H1 (cell line): ENCODE measurements around the gene TANC1. TPM values are rescaled to one million over a fixed set of nuclear protein-coding genes. Genes with fewer than 3 reads are reported as not detected.

Source experiments
- CTCF ChIA-PET: fragments of 300-600 bp; sonication (Branson Sonifier 250); formaldehyde crosslinking; loops from one replicate; lab custom pipeline; 2021; ENCODE audit not compliant: partially characterized antibody; lab: Charles Lee
- POLR2A ChIA-PET: fragments of 300-600 bp; sonication (Branson Sonifier 250); formaldehyde crosslinking; loops from one replicate; lab custom pipeline; 2021; ENCODE audit warnings: inconsistent platforms; ENCODE audit not compliant: partially characterized antibody; lab: Charles Lee
- DNase-seq, 2 experiments: peaks; one replicate each; pipeline versions ENCODE4 v3.0.0 to v3.0.0-alpha.2; 2010 to 2022; ENCODE audit warnings: low spot score in 2 of 2, low read depth in 1 of 2, mixed read lengths in 1 of 2
- FAIRE-seq: peaks from 2 replicates; lab custom pipeline; 2011; peaks lifted over from hg19 to GRCh38; lab: Jason Lieb, UNC
- H2AFZ ChIP-seq: 2 replicates; pipeline ENCODE4 v1.8.1; 2012; ENCODE audit warnings: low read length, inconsistent platforms
- H2AK5ac ChIP-seq: 2 replicates; pipeline ENCODE4 v1.6.1; 2013; ENCODE audit warnings: low read depth, low read length
- H2BK120ac ChIP-seq: replicated peaks from 2 replicates; pipeline ENCODE3; 2013; ENCODE audit warnings: low read depth, low read length, inconsistent platforms
- H2BK12ac ChIP-seq: 2 replicates; pipeline ENCODE4 v1.6.1; 2013; ENCODE audit warnings: low read depth, low read length
- H2BK15ac ChIP-seq: 2 replicates; pipeline ENCODE4 v1.6.1; 2013; ENCODE audit warnings: low read length
- H2BK20ac ChIP-seq: 2 replicates; pipeline ENCODE4 v1.6.1; 2013; ENCODE audit warnings: low read length
- H2BK5ac ChIP-seq: 2 replicates; pipeline ENCODE4 v1.6.1; 2013; ENCODE audit warnings: low read depth, low read length
- H3K14ac ChIP-seq: 2 replicates; pipeline ENCODE4 v1.6.1; 2013; ENCODE audit warnings: inconsistent platforms; ENCODE audit not compliant: insufficient read length
- H3K18ac ChIP-seq: 2 replicates; pipeline ENCODE4 v1.6.1; 2013; ENCODE audit warnings: low read length; ENCODE audit errors: extremely low read depth
- H3K23ac ChIP-seq: 2 replicates; pipeline ENCODE4 v1.6.1; 2013; ENCODE audit warnings: inconsistent platforms; ENCODE audit not compliant: insufficient read length
- H3K23me2 ChIP-seq: 2 replicates; pipeline ENCODE4 v1.6.1; 2013; ENCODE audit warnings: low read depth, low read length
- H3K27ac ChIP-seq: 2 replicates; pipeline ENCODE4 v1.6.1; 2011; ENCODE audit warnings: low read depth, low read length, inconsistent platforms
- H3K27me3 ChIP-seq, 4 experiments: replicated peaks in 1 of 4; 1 replicate in 1 of 4; 2 replicates in 3 of 4; pipeline versions ENCODE4 v1.6.1 to v1.8.1; 2011 to 2013; ENCODE audit warnings: low read length in 3 of 4, mild to moderate bottlenecking in 3 of 4, inconsistent platforms in 2 of 4, mixed read lengths in 2 of 4, moderate library complexity in 1 of 4; ENCODE audit not compliant: control insufficient read depth in 3 of 4, insufficient read depth in 3 of 4; ENCODE audit errors: extremely low read depth in 1 of 4
- H3K36me3 ChIP-seq, 4 experiments: 2 replicates each; pipeline versions ENCODE4 v1.6.1 to v1.8.1; 2011 to 2013; ENCODE audit warnings: mild to moderate bottlenecking in 4 of 4, low read length in 3 of 4, moderate library complexity in 2 of 4, control low read depth in 1 of 4, inconsistent platforms in 1 of 4; ENCODE audit not compliant: insufficient read depth in 4 of 4, control insufficient read depth in 2 of 4
- H3K4ac ChIP-seq: replicated peaks from 2 replicates; pipeline ENCODE3; 2013; ENCODE audit warnings: low read length, low read depth, mixed read lengths, inconsistent platforms; ENCODE audit not compliant: insufficient read length
- H3K4me1 ChIP-seq, 4 experiments: replicated peaks in 1 of 4; 1 replicate in 1 of 4; 2 replicates in 3 of 4; pipeline versions ENCODE4 v1.6.1 to v1.8.1; 2011 to 2013; ENCODE audit warnings: low read length in 3 of 4, inconsistent platforms in 2 of 4, mixed read lengths in 1 of 4; ENCODE audit not compliant: insufficient read depth in 4 of 4, control insufficient read depth in 3 of 4
- H3K4me2 ChIP-seq, 2 experiments: 2 replicates each; pipeline versions ENCODE4 v1.6.1 to v1.8.1; 2011 to 2013; ENCODE audit warnings: low read depth in 2 of 2, low read length in 2 of 2, control low read depth in 1 of 2, inconsistent platforms in 1 of 2, mild to moderate bottlenecking in 1 of 2; ENCODE audit not compliant: insufficient read depth in 1 of 2
- H3K4me3 ChIP-seq, 4 experiments: fragments of 200-600, 300-600 bp in 1 of 4; sonication (generic), shearing (Covaris generic), sonication (Bioruptor Twin) in 1 of 4; 2 replicates each; pipeline versions ENCODE4 v1.5.1 to v1.8.1; 2011 to 2016; ENCODE audit warnings: low read length in 4 of 4, low read depth in 3 of 4, control low read depth in 2 of 4, inconsistent platforms in 2 of 4, mild to moderate bottlenecking in 2 of 4, mixed read lengths in 1 of 4, moderate library complexity in 1 of 4; ENCODE audit not compliant: insufficient read depth in 2 of 4; ENCODE audit errors: extremely low read depth in 1 of 4
- H3K56ac ChIP-seq: replicated peaks from 2 replicates; pipeline ENCODE3; 2013; ENCODE audit warnings: low read depth, mild to moderate bottlenecking, mixed read lengths, low read length, inconsistent platforms; ENCODE audit not compliant: insufficient read length
- H3K79me1 ChIP-seq: 2 replicates; pipeline ENCODE4 v1.6.1; 2013; ENCODE audit warnings: low read depth, low read length, control low read depth
- H3K79me2 ChIP-seq, 2 experiments: 2 replicates each; pipeline versions ENCODE4 v1.6.1 to v1.8.1; 2012 to 2013; ENCODE audit warnings: low read length in 2 of 2, mild to moderate bottlenecking in 2 of 2, inconsistent platforms in 1 of 2; ENCODE audit not compliant: insufficient read depth in 2 of 2, control insufficient read depth in 1 of 2
- H3K9ac ChIP-seq, 4 experiments: replicated peaks in 1 of 4; 1 replicate in 1 of 4; 2 replicates in 3 of 4; pipeline versions ENCODE4 v1.6.1 to v1.8.1; 2011 to 2013; ENCODE audit warnings: low read depth in 3 of 4, low read length in 3 of 4, control low read depth in 2 of 4, mild to moderate bottlenecking in 2 of 4, moderate library complexity in 2 of 4, inconsistent platforms in 1 of 4; ENCODE audit errors: extremely low read depth in 1 of 4
- H3K9me3 ChIP-seq, 2 experiments: 2 replicates each; pipeline versions ENCODE4 v1.6.1 to v1.8.1; 2012 to 2013; ENCODE audit warnings: mild to moderate bottlenecking in 2 of 2, moderate library complexity in 2 of 2, control low read depth in 1 of 2, inconsistent platforms in 1 of 2, low read depth in 1 of 2, low read length in 1 of 2, mixed read lengths in 1 of 2; ENCODE audit not compliant: insufficient read depth in 2 of 2
- H4K20me1 ChIP-seq, 2 experiments: replicated peaks in 1 of 2; 2 replicates each; pipeline versions ENCODE3 to v1.8.1; 2011 to 2013; ENCODE audit warnings: inconsistent platforms in 2 of 2, low read length in 2 of 2, mild to moderate bottlenecking in 1 of 2; ENCODE audit not compliant: insufficient read depth in 2 of 2, control insufficient read depth in 1 of 2
- H4K5ac ChIP-seq: 2 replicates; pipeline ENCODE4 v1.6.1; 2013; ENCODE audit warnings: low read length, low read depth, mixed read lengths, inconsistent platforms; ENCODE audit not compliant: insufficient read length
- H4K8ac ChIP-seq: 2 replicates; pipeline ENCODE4 v1.8.0; 2013; ENCODE audit warnings: mild to moderate bottlenecking, moderate library complexity, low read length, inconsistent platforms; ENCODE audit not compliant: insufficient read depth; ENCODE audit errors: extremely low read depth
- H4K91ac ChIP-seq: replicated peaks from 2 replicates; pipeline ENCODE3; 2013; ENCODE audit warnings: low read length, mixed read lengths, inconsistent platforms; ENCODE audit not compliant: insufficient read length
- ASH2L ChIP-seq: fragments of 200-600, 300-600 bp; sonication (generic); IDR thresholded peaks from one replicate; pipeline ENCODE4 v1.7.1; 2017; ENCODE audit warnings: low read length
- ATF3 ChIP-seq: IDR thresholded peaks from 2 replicates; pipeline ENCODE4 v1.6.1; 2011; ENCODE audit warnings: low read depth, mild to moderate bottlenecking, low read length; ENCODE audit not compliant: insufficient read depth
- EP300 ChIP-seq, 2 experiments: IDR thresholded peaks; 1 replicate in 1 of 2; 2 replicates in 1 of 2; pipeline ENCODE4 v1.6.1; 2011 to 2012; ENCODE audit warnings: low read depth in 2 of 2, low read length in 2 of 2, mild to moderate bottlenecking in 2 of 2, borderline replicate concordance in 1 of 2, inconsistent platforms in 1 of 2, moderate library complexity in 1 of 2
- HDAC6 ChIP-seq: IDR thresholded peaks from one replicate; pipeline ENCODE4 v1.7.1; 2012; ENCODE audit warnings: low read depth, mild to moderate bottlenecking, inconsistent platforms, low read length, moderate library complexity
- JUND ChIP-seq: IDR thresholded peaks from 2 replicates; pipeline ENCODE4 v1.6.1; 2011; ENCODE audit warnings: mild to moderate bottlenecking, improper control_type of control experiment, low read length
- POLR2A ChIP-seq, 2 experiments: IDR thresholded peaks; 1 replicate in 1 of 2; 2 replicates in 1 of 2; pipeline ENCODE4 v1.6.1; 2011; ENCODE audit warnings: low read depth in 2 of 2, low read length in 2 of 2, mild to moderate bottlenecking in 2 of 2; ENCODE audit errors: control extremely low read depth in 1 of 2
- POLR2AphosphoS5 ChIP-seq: IDR thresholded peaks from 2 replicates; pipeline ENCODE4 v1.6.1; 2011; ENCODE audit warnings: low read depth, low read length
- RFX5 ChIP-seq: IDR thresholded peaks from 2 replicates; pipeline ENCODE4 v1.6.1; 2011; ENCODE audit warnings: low read depth, low read length, improper control_type of control experiment, borderline replicate concordance
- RXRA ChIP-seq: IDR thresholded peaks from 2 replicates; pipeline ENCODE4 v1.6.1; 2011; ENCODE audit warnings: low read depth, mild to moderate bottlenecking, low read length, moderate library complexity; ENCODE audit not compliant: insufficient read depth
- SIRT6 ChIP-seq: IDR thresholded peaks from one replicate; pipeline ENCODE4 v1.7.1; 2012; ENCODE audit warnings: low read length, inconsistent platforms
- SP2 ChIP-seq: IDR thresholded peaks from 2 replicates; pipeline ENCODE4 v1.6.1; 2012; ENCODE audit warnings: mild to moderate bottlenecking, low read length, inconsistent platforms
- TCF12 ChIP-seq: IDR thresholded peaks from 2 replicates; pipeline ENCODE4 v1.6.1; 2011; ENCODE audit warnings: low read depth, mild to moderate bottlenecking, low read length
- USF2 ChIP-seq: IDR thresholded peaks from 2 replicates; pipeline ENCODE4 v1.6.1; 2011; ENCODE audit warnings: low read length, improper control_type of control experiment
- YY1 ChIP-seq: IDR thresholded peaks from 2 replicates; pipeline ENCODE4 v1.6.1; 2011; ENCODE audit warnings: low read depth, mild to moderate bottlenecking, low read length
- WGBS, 2 experiments: shearing (Covaris generic) in 1 of 2; methylation state at CpG; one replicate each; pipeline versions ENCODE4 v1.1.6 to v1.1.7; 2013 to 2015; ENCODE audit warnings: low lambda C conversion rate in 2 of 2, mixed read lengths in 2 of 2, inconsistent platforms in 1 of 2, low coverage in 1 of 2, missing lambda C conversion rate in 1 of 2; ENCODE audit not compliant: insufficient replicate concordance in 2 of 2, insufficient coverage in 1 of 2, insufficient read length in 1 of 2; ENCODE audit errors: extremely low coverage in 1 of 2, missing lambda C conversion rate in 1 of 2; 5-methylcytosine and 5-hydroxymethylcytosine counted together
- polyA plus RNA-seq, 7 experiments: library from polyadenylated mRNA; depleted of rRNA in 3 of 7; stranded (reverse) in 5 of 7; unstranded in 2 of 7; fragments of >200 nt in 5 of 7; fragments of 200-250 nt in 2 of 7; gene quantifications; 1 replicate in 5 of 7; 2 replicates in 1 of 7; 4 replicates in 1 of 7; pipeline versions ENCODE4 v1.2.1 to v1.2.3, GENCODE V29; 2011 to 2013; ENCODE audit warnings: missing spikeins in 2 of 7, mixed read lengths in 2 of 7
- total RNA-seq: library from RNA; stranded (reverse); fragmentation: NEBNext Ultra II Directional; extraction: Animal tissue kit (Norgen Biotek cat#: 25700); gene quantifications from 2 replicates; pipeline ENCODE4 v1.2.1, GENCODE V29; 2021

Gene TANC1
- total and polyA plus RNA-seq, 2 of the 8 experiments (the other 6 are each of a cell fraction or from before 2014, with no cell fraction given), result 4.1 to 7.6 TPM

DNA sequence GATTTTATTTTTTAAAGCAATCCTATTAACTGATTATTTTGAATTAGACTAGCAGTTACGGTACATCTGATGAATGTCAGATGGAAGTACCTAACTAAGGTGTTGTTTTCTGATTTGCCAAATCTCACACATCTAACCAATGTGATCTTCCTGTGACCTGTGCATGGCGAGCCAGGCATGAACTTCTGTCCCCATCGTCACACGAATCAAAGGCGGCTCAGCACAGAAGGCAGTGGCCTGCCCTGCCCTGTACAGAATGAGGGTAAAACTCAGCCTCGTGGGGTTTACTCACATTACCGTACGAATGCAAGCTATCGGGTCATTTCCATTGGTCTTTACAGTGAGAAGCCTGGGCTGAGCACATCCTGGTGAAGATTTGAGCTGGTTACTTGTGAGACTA, 230.8 kb downstream of the TANC1 start:
- Histone ChIP-seq H2BK120ac (no peak overlapping the region), H3K9me3 (no peaks in the 10 kb centered on the region), H2AFZ (no peak overlapping the region), H3K56ac (no peak overlapping the region), H4K8ac (no peak overlapping the region), H4K91ac (no peak overlapping the region), H3K27me3 (no peaks in the 10 kb centered on the region), H4K5ac (no peak overlapping the region), H2AK5ac (no peak overlapping the region), H2BK15ac (no peak overlapping the region), H3K4ac (no peak overlapping the region), H3K23me2 (no peaks in the 10 kb centered on the region), H3K4me1 (no peaks in the 10 kb centered on the region; a peak in 2 of 7 replicates), H3K36me3 (no peaks in the 10 kb centered on the region), H3K9ac (no peak overlapping the region), H3K18ac (no peak overlapping the region), H3K27ac (no peak overlapping the region), H3K79me2 (no peaks in the 10 kb centered on the region), H3K14ac (no peak overlapping the region), H3K4me3 (no peak overlapping the region), H4K20me1 (peaks cover 0 to 5% of the 10 kb centered on the region in 2 experiments), H2BK20ac (no peak overlapping the region), H2BK12ac (no peak overlapping the region), H2BK5ac (no peak overlapping the region), H3K79me1 (no peaks in the 10 kb centered on the region), H3K4me2 (no peak overlapping the region), H3K23ac (no peak overlapping the region)
- FAIRE-seq (no peak), DNase-seq (no peak)
- ChIA-PET POLR2A (no interaction called here), CTCF (interaction anchor here (0.9 to 1.7 kb wide), 7 partner anchors 10 to 282 kb away, joined by 3 to 7 read pairs (median 5); no protein-coding TSS in a partner anchor)
- WGBS, 2 experiments, result 84% methylated on average over 9 of the region's 9 CpGs; no CpG with 5 or more reads in 1 of the 2 experiments
- TF ChIP-seq SIRT6, result no peak
- TF ChIP-seq POLR2A (IDR thresholded peaks at IDR 0.05; ENCODE audit: control extremely low read depth in 1 of 2, low read depth in 2 of 2, low read length in 2 of 2), result no peak
- TF ChIP-seq JUND, result no peak
- no peak for TF ChIP-seq RFX5
- TF ChIP-seq YY1, result no peak
- TF ChIP-seq ATF3, result no peak
- no peak for TF ChIP-seq RXRA
- no peak for TF ChIP-seq POLR2AphosphoS5
- TF ChIP-seq ASH2L, result no peak
- TF ChIP-seq HDAC6, result no peak
- TF ChIP-seq SP2, result no peak
- TF ChIP-seq USF2, result no peak
- no peak for TF ChIP-seq EP300 (IDR thresholded peaks at IDR 0.05; ENCODE audit: borderline replicate concordance in 1 of 2, low read depth in 2 of 2, low read length in 2 of 2)
- no peak for TF ChIP-seq TCF12
